A673 (cell line): ENCODE data around the gene PHLDB2. TPM values are rescaled to one million over a fixed set of nuclear protein-coding genes. Genes with fewer than 3 reads are reported as not detected.

Experiments used
- BruUV-seq: library from RNA; stranded (reverse); fragments of 400-500 nt; replicated peaks from 2 replicates; lab custom pipeline; 2021; lab: Mats Ljungman, UMichigan
- CTCF ChIA-PET: fragments of 300-600 bp; sonication (Branson Sonifier 250); formaldehyde crosslinking; loops from one replicate; lab custom pipeline; 2022; ENCODE audit warnings: antibody characterized with exemption; lab: Charles Lee
- POLR2A ChIA-PET: fragments of 300-600 bp; sonication (Branson Sonifier 250); formaldehyde crosslinking; loops from one replicate; lab custom pipeline; 2022; ENCODE audit warnings: antibody characterized with exemption; ENCODE audit not compliant: low non-redundant PET; lab: Charles Lee
- DNase-seq: peaks from one replicate; pipeline ENCODE4 v3.0.0-alpha.2; 2015; ENCODE audit warnings: low spot score
- H3K27ac ChIP-seq: fragments of 200-600 bp; sonication (generic); 2 replicates; pipeline ENCODE4 v1.5.1; 2016; ENCODE audit warnings: mixed run types, low read depth, mild to moderate bottlenecking, mixed read lengths, antibody characterized with exemption, low read length; ENCODE audit not compliant: poor library complexity, severe bottlenecking
- H3K27me3 ChIP-seq: fragments of 200-600 bp; sonication (generic); replicated peaks from 2 replicates; pipeline ENCODE4 v1.6.1; 2017; ENCODE audit warnings: mixed run types, low read depth, mild to moderate bottlenecking, mixed read lengths, antibody characterized with exemption, low read length; ENCODE audit not compliant: insufficient read depth, poor library complexity
- H3K36me3 ChIP-seq: fragments of 200-600 bp; sonication (generic); 2 replicates; pipeline ENCODE4 v1.6.1; 2016; ENCODE audit warnings: mixed run types, mild to moderate bottlenecking, mixed read lengths, antibody characterized with exemption, low read length; ENCODE audit not compliant: insufficient read depth, poor library complexity, severe bottlenecking
- H3K4me1 ChIP-seq: fragments of 200-600 bp; sonication (generic); 2 replicates; pipeline ENCODE4 v1.6.1; 2017; ENCODE audit warnings: mixed run types, mild to moderate bottlenecking, mixed read lengths, antibody characterized with exemption, low read length; ENCODE audit not compliant: insufficient read depth, poor library complexity, severe bottlenecking
- H3K4me3 ChIP-seq: fragments of 200-600 bp; sonication (generic); 2 replicates; pipeline ENCODE4 v1.5.1; 2016; ENCODE audit warnings: low read depth, mixed run types, mild to moderate bottlenecking, mixed read lengths, low read length; ENCODE audit not compliant: poor library complexity, severe bottlenecking
- H3K9me3 ChIP-seq: fragments of 200-600 bp; sonication (generic); 2 replicates; pipeline ENCODE4 v1.6.1; 2016; ENCODE audit warnings: mixed run types, low read depth, mild to moderate bottlenecking, mixed read lengths, antibody characterized with exemption, low read length; ENCODE audit not compliant: poor library complexity, severe bottlenecking
- CTCF ChIP-seq: fragments of 300-800, 200-600 bp; sonication (generic); conservative IDR thresholded peaks from 2 replicates; pipeline ENCODE4 v1.5.1; 2017; ENCODE audit warnings: low read depth, mild to moderate bottlenecking, antibody characterized with exemption, low read length, moderate library complexity, mixed read lengths
- EZH2 ChIP-seq: fragments of 200-600 bp; sonication (generic); IDR thresholded peaks from 2 replicates; pipeline ENCODE4 v1.6.1; 2017; ENCODE audit warnings: borderline replicate concordance, low read depth, mild to moderate bottlenecking, mixed read lengths, antibody characterized with exemption, low read length; ENCODE audit not compliant: poor library complexity, severe bottlenecking
- intact Hi-C: fragments of 100-400 bp; cut with micrococcal nuclease; formaldehyde crosslinking; loops from one replicate; pipeline ENCODE4 v1.10.0; 2022; ENCODE audit not compliant: unreplicated experiment
- total RNA-seq: library from RNA; stranded (reverse); gene quantifications from 2 replicates; pipeline ENCODE4 v1.2.3, GENCODE V29; 2021

PHLDB2 gene
- total RNA-seq, 1 experiment from 2014 or later: 13.1 TPM

- no TSS peak for BruUV-seq
- no peaks in the 10 kb centered on the region for H3K36me3 ChIP-seq
- ChIA-PET CTCF (interaction anchor here (0.6 to 3.5 kb wide), 17 partner anchors 11 to 346 kb away, joined by 3 to 24 read pairs (median 4); partner anchors contain the start of gene ABHD10), POLR2A (no interaction called here)
- H3K27ac ChIP-seq: no peak overlapping the region
- H3K27me3 ChIP-seq: no peaks in the 10 kb centered on the region
- peak; percentile 85 for TF ChIP-seq CTCF
- no peak for TF ChIP-seq EZH2
- H3K9me3 ChIP-seq: no peaks in the 10 kb centered on the region
- H3K4me1 ChIP-seq: peaks cover 29% of the 10 kb centered on the region
- intact Hi-C loops: loop anchor here (1.0 to 2.0 kb wide), 2 partner anchors 24 to 296 kb away; no protein-coding TSS in a partner anchor
- no peak overlapping the region for H3K4me3 ChIP-seq
- DNase-seq: peak; percentile 84
Measured at GRCh38 chr3:112013058-112013783, 154.2 kb downstream of the PHLDB2 start.

- no peaks in the 10 kb centered on the region for H3K27me3 ChIP-seq
- ChIA-PET POLR2A (no interaction called here), CTCF (interaction anchor here (0.6 to 3.5 kb wide), 17 partner anchors 12 to 347 kb away, joined by 3 to 24 read pairs (median 4); partner anchors contain the start of gene ABHD10)
- intact Hi-C loops: loop anchor here (1.0 to 2.0 kb wide), 2 partner anchors 24 to 297 kb away; no protein-coding TSS in a partner anchor
- peak; percentile 14; the same call in 1 of the 2 replicates for TF ChIP-seq CTCF
- TF ChIP-seq EZH2: no peak
- H3K36me3 ChIP-seq: no peaks in the 10 kb centered on the region
- H3K9me3 ChIP-seq: no peaks in the 10 kb centered on the region
- H3K4me1 ChIP-seq: peaks cover 24% of the 10 kb centered on the region
- BruUV-seq: no TSS peak
- no peak for DNase-seq
- H3K27ac ChIP-seq: no peak overlapping the region
- no peak overlapping the region for H3K4me3 ChIP-seq
Measured at GRCh38 chr3:112013784-112014143, 154.7 kb downstream of the PHLDB2 start.

GRCh38 chr3:112017091-112017490 is 158.0 kb downstream of the PHLDB2 start:
- Histone ChIP-seq H3K36me3 (no peaks in the 10 kb centered on the region), H3K4me3 (no peak overlapping the region), H3K9me3 (no peaks in the 10 kb centered on the region), H3K4me1 (peaks cover 18% of the 10 kb centered on the region), H3K27me3 (no peaks in the 10 kb centered on the region), H3K27ac (no peak overlapping the region)
- TF ChIP-seq EZH2 (no peak), CTCF (no peak)
- DNase-seq: no peak
- ChIA-PET CTCF (no interaction called here), POLR2A (no interaction called here)
- intact Hi-C loops: no loop called here
- BruUV-seq: no TSS peak
